ENCODE measurements around the gene LONRF2. TPM values are rescaled to one million over a fixed set of nuclear protein-coding genes. Genes with fewer than 3 reads are reported as not detected.

Gene LONRF2
- total RNA-seq, 1 donor from 2014 or later = not detected

GRCh38 chr2:100279586-100280534, 42.4 kb downstream of the LONRF2 start:
- H3K4me3 Mint-ChIP-seq (ENCODE audit: unreplicated experiment) = no peak overlapping the region
- no peak overlapping the region for H3K27ac Mint-ChIP-seq (ENCODE audit: unreplicated experiment)
- H3K9me3 Mint-ChIP-seq (ENCODE audit: unreplicated experiment) = no peaks in the 10 kb centered on the region
- no peaks in the 10 kb centered on the region for H3K4me1 Mint-ChIP-seq (ENCODE audit: unreplicated experiment)
- no peaks in the 10 kb centered on the region for H3K27me3 Mint-ChIP-seq (ENCODE audit: unreplicated experiment)
- no peak for DNase-seq (ENCODE audit: low spot score)
- no peaks in the 10 kb centered on the region for H3K36me3 Mint-ChIP-seq (ENCODE audit: low read depth, unreplicated experiment)
- no peak for TF ChIP-seq CTCF (IDR thresholded peaks at IDR 0.05; ENCODE audit: unreplicated experiment)

DNA sequence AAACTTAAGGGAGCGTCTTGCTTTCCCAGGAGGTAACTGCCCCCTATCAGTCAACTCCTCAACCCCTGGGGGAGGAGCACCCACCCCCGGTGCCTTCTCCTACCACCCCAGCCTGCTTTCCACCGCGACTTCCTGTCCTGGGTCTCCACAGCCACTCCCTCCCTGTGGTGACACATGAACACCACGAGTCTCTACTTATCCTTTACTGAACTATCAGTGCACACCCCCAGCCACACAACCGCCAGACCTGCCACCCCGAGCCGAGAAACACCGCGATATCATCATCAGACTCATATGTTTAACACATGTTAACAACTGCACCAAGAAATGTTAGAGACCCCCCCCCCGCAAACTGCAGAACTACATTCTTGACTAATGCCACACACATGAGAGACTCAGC, 43.3 kb downstream of the LONRF2 start:
- Mint-ChIP-seq H3K4me3 (ENCODE audit: unreplicated experiment) (no peak overlapping the region), H3K27me3 (ENCODE audit: unreplicated experiment) (no peaks in the 10 kb centered on the region), H3K27ac (ENCODE audit: unreplicated experiment) (no peak overlapping the region), H3K36me3 (ENCODE audit: low read depth, unreplicated experiment) (no peaks in the 10 kb centered on the region), H3K9me3 (ENCODE audit: unreplicated experiment) (no peaks in the 10 kb centered on the region), H3K4me1 (ENCODE audit: unreplicated experiment) (no peaks in the 10 kb centered on the region)
- DNase-seq (ENCODE audit: low spot score) = no peak
- TF ChIP-seq CTCF (IDR thresholded peaks at IDR 0.05; ENCODE audit: unreplicated experiment) = no peak

DNA sequence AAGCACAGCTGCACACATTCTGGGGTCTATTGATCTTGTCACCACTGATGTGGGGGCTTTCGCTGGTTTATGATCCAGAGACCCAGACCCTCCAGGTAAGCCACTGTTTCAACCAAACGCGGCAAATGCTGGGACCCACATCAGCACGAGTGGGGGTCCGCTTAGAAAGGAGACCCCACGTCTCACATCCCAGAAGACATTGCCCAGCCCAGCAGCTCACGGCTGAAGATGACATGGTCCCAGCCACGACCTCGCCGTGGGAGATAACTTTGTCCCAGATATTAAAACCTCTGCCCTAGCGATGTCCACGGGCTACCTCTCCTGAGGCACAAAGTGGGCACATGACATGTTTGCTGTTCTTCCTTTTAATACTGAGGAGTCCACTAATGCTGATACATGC, 43.8 kb downstream of the LONRF2 start:
- Mint-ChIP-seq H3K4me1 (ENCODE audit: unreplicated experiment) (no peaks in the 10 kb centered on the region), H3K27ac (ENCODE audit: unreplicated experiment) (no peak overlapping the region), H3K27me3 (ENCODE audit: unreplicated experiment) (no peaks in the 10 kb centered on the region), H3K9me3 (ENCODE audit: unreplicated experiment) (no peaks in the 10 kb centered on the region), H3K36me3 (ENCODE audit: low read depth, unreplicated experiment) (no peaks in the 10 kb centered on the region), H3K4me3 (ENCODE audit: unreplicated experiment) (no peak overlapping the region)
- no peak for TF ChIP-seq CTCF (IDR thresholded peaks at IDR 0.05; ENCODE audit: unreplicated experiment)
- no peak for DNase-seq (ENCODE audit: low spot score)

DNA sequence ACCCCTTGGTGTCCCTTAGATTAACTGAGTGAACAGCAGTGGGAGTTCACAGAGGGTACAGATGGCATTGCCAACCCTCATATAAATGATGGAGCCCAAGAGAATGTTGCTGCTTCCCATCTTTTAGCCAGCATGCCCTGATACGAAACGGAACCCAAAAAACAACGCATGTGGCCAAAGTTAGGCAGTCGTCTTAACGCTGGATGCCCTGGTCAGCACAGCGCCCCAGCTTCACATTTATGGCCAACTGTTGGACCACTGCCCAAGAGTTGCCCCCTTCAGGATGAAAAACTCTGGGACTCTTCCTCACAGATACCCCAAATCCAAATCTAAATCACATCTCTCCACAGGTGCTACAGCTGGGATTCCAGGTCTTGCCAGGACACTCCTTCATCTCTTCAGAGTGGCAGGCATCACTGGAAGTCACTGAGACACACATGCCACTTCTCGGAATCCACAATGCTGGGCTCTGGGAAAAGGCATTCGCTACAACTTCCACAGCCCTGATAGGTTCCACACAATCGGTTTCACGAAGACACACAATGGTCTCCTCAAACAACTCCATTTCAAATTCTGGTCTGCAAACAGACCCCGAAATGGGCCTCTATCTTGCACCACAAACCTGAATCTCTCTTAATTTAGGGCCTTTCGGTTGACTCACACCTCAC, 44.6 kb downstream of the LONRF2 start:
- no peak for DNase-seq (ENCODE audit: low spot score)
- H3K9me3 Mint-ChIP-seq (ENCODE audit: unreplicated experiment) = no peaks in the 10 kb centered on the region
- H3K27ac Mint-ChIP-seq (ENCODE audit: unreplicated experiment) = no peak overlapping the region
- H3K4me1 Mint-ChIP-seq (ENCODE audit: unreplicated experiment) = no peaks in the 10 kb centered on the region
- H3K27me3 Mint-ChIP-seq (ENCODE audit: unreplicated experiment) = no peaks in the 10 kb centered on the region
- no peaks in the 10 kb centered on the region for H3K36me3 Mint-ChIP-seq (ENCODE audit: low read depth, unreplicated experiment)
- no peak overlapping the region for H3K4me3 Mint-ChIP-seq (ENCODE audit: unreplicated experiment)
- TF ChIP-seq CTCF (IDR thresholded peaks at IDR 0.05; ENCODE audit: unreplicated experiment) = no peak

GRCh38 chr2:100276716-100277115, 45.6 kb downstream of the LONRF2 start:
- Mint-ChIP-seq H3K4me1 (ENCODE audit: unreplicated experiment) (no peaks in the 10 kb centered on the region), H3K4me3 (ENCODE audit: unreplicated experiment) (no peak overlapping the region), H3K27me3 (ENCODE audit: unreplicated experiment) (no peaks in the 10 kb centered on the region), H3K9me3 (ENCODE audit: unreplicated experiment) (no peaks in the 10 kb centered on the region), H3K27ac (ENCODE audit: unreplicated experiment) (no peak overlapping the region), H3K36me3 (ENCODE audit: low read depth, unreplicated experiment) (no peaks in the 10 kb centered on the region)
- no peak for DNase-seq (ENCODE audit: low spot score)
- TF ChIP-seq CTCF (IDR thresholded peaks at IDR 0.05; ENCODE audit: unreplicated experiment) = no peak
